WI38 (cell line): ENCODE measurements around the gene GRID1.

Experiments used
- H3K4me3 ChIP-seq: 2 replicates; pipeline ENCODE4 v1.5.1; 2011; ENCODE audit warnings: low read depth, mild to moderate bottlenecking, control low read depth, low read length
- CTCF ChIP-seq: IDR thresholded peaks from 2 replicates; pipeline ENCODE4 v1.5.1; 2012; ENCODE audit warnings: low read depth, mild to moderate bottlenecking, control low read depth, low read length

Gene GRID1

GRCh38 chr10:86399879-86400704 is 33.5 kb upstream of the GRID1 start:
- peak; percentile 80 for TF ChIP-seq CTCF
- peak overlapping the region; percentile 70 for H3K4me3 ChIP-seq

GRCh38 chr10:86399514-86399878 is 32.9 kb upstream of the GRID1 start:
- peak overlapping the region; percentile 0; the same call in 1 of the 2 replicates for H3K4me3 ChIP-seq
- TF ChIP-seq CTCF, result no peak

GRCh38 chr10:86397120-86397519 is 30.5 kb upstream of the GRID1 start:
- no peak for TF ChIP-seq CTCF
- no peak overlapping the region for H3K4me3 ChIP-seq

- H3K4me3 ChIP-seq, result no peak overlapping the region
- TF ChIP-seq CTCF, result no peak
Measured at GRCh38 chr10:86393862-86394455, 27.4 kb upstream of the GRID1 start.

- no peak for TF ChIP-seq CTCF
- H3K4me3 ChIP-seq, result no peak overlapping the region
Measured at GRCh38 chr10:86393362-86393761, 26.8 kb upstream of the GRID1 start.

- TF ChIP-seq CTCF, result no peak
- H3K4me3 ChIP-seq, result no peak overlapping the region
Measured at GRCh38 chr10:86392723-86393094, 26.1 kb upstream of the GRID1 start.

GRCh38 chr10:86391986-86392722 is 25.6 kb upstream of the GRID1 start:
- no peak for TF ChIP-seq CTCF
- no peak overlapping the region for H3K4me3 ChIP-seq
